Fibroblast of villous mesenchyme (primary cell): ENCODE measurements around the gene ZSCAN2. TPM values are rescaled to one million over a fixed set of nuclear protein-coding genes. Genes with fewer than 3 reads are reported as not detected.

ENCODE experiments used
- DNase-seq: peaks from one replicate; pipeline ENCODE4 v3.0.0-alpha.2; 2010; ENCODE audit warnings: low read depth
- H3K4me3 ChIP-seq: 2 replicates; pipeline ENCODE4 v1.5.1; 2011; ENCODE audit warnings: low read depth, mild to moderate bottlenecking, low read length
- total RNA-seq: library from RNA; depleted of rRNA; stranded (reverse); fragments of >200 nt; gene quantifications from 2 replicates; pipeline ENCODE4 v1.2.3, GENCODE V29; 2012
- TF ChIP-seq, protein P1 (sequence below): IDR thresholded peaks from 2 replicates; pipeline ENCODE4 v1.5.1; 2012; ENCODE audit warnings: low read depth, mild to moderate bottlenecking, low read length; ENCODE audit not compliant: insufficient read depth

The ZSCAN2 gene
- total RNA-seq, 1 donor = 5.6 TPM

- peak; percentile 75 for DNase-seq
- TF ChIP-seq, protein P1, sequence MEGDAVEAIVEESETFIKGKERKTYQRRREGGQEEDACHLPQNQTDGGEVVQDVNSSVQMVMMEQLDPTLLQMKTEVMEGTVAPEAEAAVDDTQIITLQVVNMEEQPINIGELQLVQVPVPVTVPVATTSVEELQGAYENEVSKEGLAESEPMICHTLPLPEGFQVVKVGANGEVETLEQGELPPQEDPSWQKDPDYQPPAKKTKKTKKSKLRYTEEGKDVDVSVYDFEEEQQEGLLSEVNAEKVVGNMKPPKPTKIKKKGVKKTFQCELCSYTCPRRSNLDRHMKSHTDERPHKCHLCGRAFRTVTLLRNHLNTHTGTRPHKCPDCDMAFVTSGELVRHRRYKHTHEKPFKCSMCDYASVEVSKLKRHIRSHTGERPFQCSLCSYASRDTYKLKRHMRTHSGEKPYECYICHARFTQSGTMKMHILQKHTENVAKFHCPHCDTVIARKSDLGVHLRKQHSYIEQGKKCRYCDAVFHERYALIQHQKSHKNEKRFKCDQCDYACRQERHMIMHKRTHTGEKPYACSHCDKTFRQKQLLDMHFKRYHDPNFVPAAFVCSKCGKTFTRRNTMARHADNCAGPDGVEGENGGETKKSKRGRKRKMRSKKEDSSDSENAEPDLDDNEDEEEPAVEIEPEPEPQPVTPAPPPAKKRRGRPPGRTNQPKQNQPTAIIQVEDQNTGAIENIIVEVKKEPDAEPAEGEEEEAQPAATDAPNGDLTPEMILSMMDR = peak; percentile 67
These were observed 54.1 kb downstream of the ZSCAN2 start for GRCh38 chr15:84654689-84655453.

GRCh38 chr15:84656972-84657371, 56.2 kb downstream of the ZSCAN2 start:
- no peak overlapping the region for H3K4me3 ChIP-seq
- TF ChIP-seq, protein P1 = no peak
- DNase-seq = no peak

More at GRCh38 chr15:84654689-84655453, 54.1 kb downstream of the ZSCAN2 start:
- H3K4me3 ChIP-seq = peak overlapping the region; percentile 95

- no peak for DNase-seq
- TF ChIP-seq, protein P1 = no peak
- H3K4me3 ChIP-seq = peak overlapping the region; percentile 61
These were observed 56.9 kb downstream of the ZSCAN2 start for GRCh38 chr15:84657748-84658079.

DNA sequence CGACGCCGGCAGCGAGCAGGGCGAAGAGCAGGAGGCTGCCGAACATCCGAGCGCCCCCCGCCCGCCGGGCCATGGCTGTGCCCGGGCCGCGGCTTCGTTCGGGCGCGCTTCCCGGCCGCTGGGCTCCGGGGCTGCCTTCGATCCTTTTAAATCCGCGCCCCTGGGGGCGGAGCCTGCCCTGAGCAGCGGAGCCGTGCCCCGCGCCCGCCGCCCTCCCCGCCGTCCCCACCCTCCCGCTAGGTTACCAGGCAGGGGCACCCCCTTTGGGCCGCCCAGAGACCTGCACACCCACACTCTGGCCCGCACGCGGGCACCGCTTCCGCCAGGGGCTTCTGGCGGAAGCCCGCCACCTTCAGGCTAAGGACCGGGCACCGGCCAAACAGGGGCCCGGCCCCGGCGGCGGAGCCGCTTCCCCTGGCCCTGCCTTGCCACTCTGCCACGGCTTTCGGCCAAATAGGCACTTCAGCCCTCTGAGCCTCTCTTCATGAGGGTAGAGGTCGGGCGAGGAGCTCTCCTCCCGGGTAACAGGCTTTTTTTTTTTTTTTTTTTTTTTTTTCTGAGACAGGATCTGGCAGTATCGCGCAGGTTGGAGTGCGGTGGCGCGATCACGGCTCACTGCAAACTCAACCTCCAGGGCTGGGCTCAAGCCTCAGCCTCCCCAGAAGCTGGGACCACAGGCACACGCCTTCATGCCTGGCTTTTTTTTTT, 57.4 kb downstream of the ZSCAN2 start, which contains the start of gene NMB:
Gene NMB (minus strand): TSS at position 120 of the 708 bp plus-strand sequence. CDS start 47 bp downstream, at position 73.
- TF ChIP-seq, protein P1 = peak; percentile 58
- DNase-seq = peak; percentile 78
- peak within 1 kb of the TSS; percentile 61 for H3K4me3 ChIP-seq

DNA sequence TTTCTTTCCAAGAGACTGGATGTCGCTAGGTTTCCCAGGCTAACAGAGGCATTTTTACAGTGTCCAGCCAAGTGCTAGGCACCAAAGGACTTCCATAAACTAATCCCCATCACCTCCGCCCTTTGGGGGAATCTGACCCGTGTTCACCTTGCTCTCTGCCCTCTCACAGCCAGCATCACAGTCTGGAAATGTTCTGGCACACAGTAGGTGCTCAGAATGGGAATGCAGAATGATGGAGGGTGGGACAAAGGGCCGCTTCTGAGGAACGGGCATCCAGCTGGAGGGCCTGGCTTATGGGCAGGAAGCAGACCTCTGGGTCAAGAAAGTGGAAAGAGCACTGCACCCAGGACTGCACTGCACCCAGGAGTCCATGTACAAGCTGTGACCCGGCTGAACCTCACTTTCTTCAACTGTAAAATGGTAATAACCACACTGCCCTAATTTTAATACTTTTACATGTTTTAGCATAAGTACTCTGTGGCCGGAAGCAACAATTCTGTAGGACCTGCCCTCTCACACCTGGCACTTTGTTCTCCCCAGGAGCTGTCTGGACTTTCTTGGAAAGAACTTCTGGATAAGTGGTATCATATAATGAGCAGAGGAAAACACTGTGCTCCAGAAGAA, 58.1 kb downstream of the ZSCAN2 start:
- no peak for DNase-seq
- TF ChIP-seq, protein P1 = no peak
- peak overlapping the region; percentile 61 for H3K4me3 ChIP-seq

DNA sequence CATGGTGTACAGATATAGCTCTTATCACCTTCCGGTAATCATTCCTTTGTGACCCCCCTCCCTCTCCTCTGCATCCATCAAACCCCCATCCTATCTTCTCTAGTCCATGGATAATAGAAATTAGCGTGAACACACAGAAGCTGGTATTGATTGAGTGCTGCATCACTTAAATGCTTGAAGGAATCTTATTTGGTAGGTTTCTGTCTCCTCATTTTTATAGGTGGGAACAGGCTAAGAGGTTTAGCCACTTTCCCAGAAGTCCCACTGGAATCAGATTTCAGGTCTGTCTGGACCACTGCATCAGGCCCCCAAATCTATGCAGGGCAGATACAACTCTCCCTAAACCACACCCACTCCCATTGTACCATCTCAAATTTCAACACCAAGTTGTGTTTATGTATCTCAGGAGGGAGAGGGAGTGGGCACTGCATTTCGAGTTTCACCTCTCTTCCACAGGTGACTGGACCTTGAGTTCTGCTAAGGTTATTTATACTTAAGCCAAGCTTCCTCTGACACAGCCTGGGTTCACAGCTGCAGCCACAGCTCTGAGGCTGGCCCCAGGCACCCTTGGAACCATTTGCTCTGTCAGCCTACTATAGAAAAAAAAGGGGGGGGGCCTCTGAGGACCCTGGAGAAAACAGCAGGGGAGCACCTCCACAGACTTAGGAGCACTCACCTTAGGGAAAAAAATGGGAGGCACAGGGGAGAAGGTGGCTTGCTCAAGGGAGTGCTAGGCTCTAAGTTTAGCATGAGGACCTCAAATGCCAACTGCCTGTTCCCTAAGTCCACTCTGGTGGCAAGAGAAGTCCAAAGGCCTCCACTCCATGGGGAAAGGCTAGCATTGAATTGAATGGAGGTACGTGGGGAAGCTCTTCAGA, 59.3 kb downstream of the ZSCAN2 start:
- TF ChIP-seq, protein P1 = no peak
- no peak for DNase-seq
- H3K4me3 ChIP-seq = no peak overlapping the region
